ENCODE data around the gene AGBL4. TPM values are rescaled to one million over a fixed set of nuclear protein-coding genes. Genes with fewer than 3 reads are reported as not detected.

The AGBL4 gene
- total RNA-seq, 4 donors from 2014 or later, result not detected

DNA sequence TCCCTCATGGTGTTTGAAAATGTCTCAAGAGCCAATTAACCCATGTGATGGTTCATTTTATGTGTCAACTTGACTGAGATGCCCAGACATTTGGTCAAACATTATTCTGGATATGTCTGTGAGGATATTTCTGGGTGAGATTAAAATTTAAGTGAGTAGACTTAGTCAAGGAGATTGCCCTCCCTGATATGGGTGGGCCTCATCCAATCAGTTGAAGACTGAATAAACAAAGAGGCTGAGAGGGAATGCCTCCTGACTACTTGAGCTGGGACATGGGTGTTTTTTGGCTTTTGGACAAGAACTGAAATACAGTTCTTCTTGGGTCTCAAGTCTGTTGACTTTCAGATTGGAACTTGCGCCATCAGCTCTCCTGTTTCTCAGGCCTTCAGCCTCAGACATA, 1462.3 kb downstream of the AGBL4 start:
- TF ChIP-seq POLR2A (IDR thresholded peaks at IDR 0.05), result no peak
- TF ChIP-seq, protein P1, sequence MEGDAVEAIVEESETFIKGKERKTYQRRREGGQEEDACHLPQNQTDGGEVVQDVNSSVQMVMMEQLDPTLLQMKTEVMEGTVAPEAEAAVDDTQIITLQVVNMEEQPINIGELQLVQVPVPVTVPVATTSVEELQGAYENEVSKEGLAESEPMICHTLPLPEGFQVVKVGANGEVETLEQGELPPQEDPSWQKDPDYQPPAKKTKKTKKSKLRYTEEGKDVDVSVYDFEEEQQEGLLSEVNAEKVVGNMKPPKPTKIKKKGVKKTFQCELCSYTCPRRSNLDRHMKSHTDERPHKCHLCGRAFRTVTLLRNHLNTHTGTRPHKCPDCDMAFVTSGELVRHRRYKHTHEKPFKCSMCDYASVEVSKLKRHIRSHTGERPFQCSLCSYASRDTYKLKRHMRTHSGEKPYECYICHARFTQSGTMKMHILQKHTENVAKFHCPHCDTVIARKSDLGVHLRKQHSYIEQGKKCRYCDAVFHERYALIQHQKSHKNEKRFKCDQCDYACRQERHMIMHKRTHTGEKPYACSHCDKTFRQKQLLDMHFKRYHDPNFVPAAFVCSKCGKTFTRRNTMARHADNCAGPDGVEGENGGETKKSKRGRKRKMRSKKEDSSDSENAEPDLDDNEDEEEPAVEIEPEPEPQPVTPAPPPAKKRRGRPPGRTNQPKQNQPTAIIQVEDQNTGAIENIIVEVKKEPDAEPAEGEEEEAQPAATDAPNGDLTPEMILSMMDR (IDR thresholded peaks at IDR 0.05), result no peak
- DNase-seq, result no peak
- Histone ChIP-seq H3K27ac (no peak overlapping the region), H3K4me1 (no peaks in the 10 kb centered on the region), H3K27me3 (peaks cover 0 to 7% (median 0%) of the 10 kb centered on the region in 4 donors), H3K36me3 (no peaks in the 10 kb centered on the region), H3K4me3 (no peak overlapping the region), H3K9me3 (no peaks in the 10 kb centered on the region)
- 88 to 100% methylated on average over 1 of the region's 1 CpG for WGBS, 2 donors
- intact Hi-C loops (cut with DNase I), result no loop called here

DNA sequence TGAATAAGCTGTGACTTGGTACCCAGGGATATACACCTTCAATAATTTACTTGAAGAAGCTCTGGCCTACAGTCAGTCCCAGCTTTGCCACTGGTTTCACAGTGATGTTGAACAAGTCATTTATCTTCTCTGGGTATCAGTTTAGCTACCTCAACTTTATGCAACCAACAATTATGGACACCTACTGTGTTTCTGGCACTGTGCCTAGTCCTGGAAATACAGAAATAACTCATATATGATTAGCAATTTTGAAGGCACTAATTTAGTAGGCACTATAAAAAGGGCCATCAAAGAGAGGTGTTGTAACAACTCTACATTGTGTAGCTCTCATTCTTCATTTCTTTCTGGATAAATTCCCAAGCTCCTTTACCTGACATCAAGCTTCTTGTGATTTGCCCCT, 1463.2 kb downstream of the AGBL4 start:
- TF ChIP-seq POLR2A (IDR thresholded peaks at IDR 0.05), result no peak
- Histone ChIP-seq H3K27me3 (peaks cover 0 to 7% (median 0%) of the 10 kb centered on the region in 4 donors), H3K27ac (no peak overlapping the region), H3K4me3 (no peak overlapping the region), H3K4me1 (no peaks in the 10 kb centered on the region), H3K9me3 (no peaks in the 10 kb centered on the region), H3K36me3 (no peaks in the 10 kb centered on the region)
- intact Hi-C loops (cut with DNase I), result no loop called here
- DNase-seq, result no peak

DNA sequence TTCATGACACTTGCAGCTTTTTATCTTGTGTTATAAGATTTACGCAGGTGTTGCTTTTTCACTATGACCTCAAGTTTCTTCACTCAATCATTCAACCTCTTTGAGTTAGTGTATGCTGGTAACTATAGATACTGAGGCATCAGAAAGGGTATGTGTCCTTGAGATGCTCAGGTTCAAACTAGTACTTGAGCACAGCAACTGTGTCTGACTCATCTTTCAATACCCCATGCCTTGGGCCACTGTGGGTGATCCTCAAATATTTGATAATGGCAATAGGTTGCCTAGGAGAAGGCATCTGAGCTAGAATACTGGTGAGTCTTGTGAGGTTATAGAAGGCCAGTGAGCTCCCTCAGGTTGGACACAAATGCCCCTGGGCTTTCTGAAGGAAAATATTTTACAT, 1463.6 kb downstream of the AGBL4 start:
- Histone ChIP-seq H3K4me1 (no peaks in the 10 kb centered on the region), H3K27me3 (peaks cover 0 to 7% (median 0%) of the 10 kb centered on the region in 4 donors), H3K36me3 (no peaks in the 10 kb centered on the region), H3K27ac (no peak overlapping the region), H3K9me3 (no peaks in the 10 kb centered on the region), H3K4me3 (no peak overlapping the region)
- intact Hi-C loops (cut with DNase I), result no loop called here
- DNase-seq, result no peak
- no peak for TF ChIP-seq POLR2A (IDR thresholded peaks at IDR 0.05)
- TF ChIP-seq, protein P1 (IDR thresholded peaks at IDR 0.05), result no peak
- 81 to 92% methylated on average over 1 of the region's 1 CpG for WGBS, 2 donors

DNA sequence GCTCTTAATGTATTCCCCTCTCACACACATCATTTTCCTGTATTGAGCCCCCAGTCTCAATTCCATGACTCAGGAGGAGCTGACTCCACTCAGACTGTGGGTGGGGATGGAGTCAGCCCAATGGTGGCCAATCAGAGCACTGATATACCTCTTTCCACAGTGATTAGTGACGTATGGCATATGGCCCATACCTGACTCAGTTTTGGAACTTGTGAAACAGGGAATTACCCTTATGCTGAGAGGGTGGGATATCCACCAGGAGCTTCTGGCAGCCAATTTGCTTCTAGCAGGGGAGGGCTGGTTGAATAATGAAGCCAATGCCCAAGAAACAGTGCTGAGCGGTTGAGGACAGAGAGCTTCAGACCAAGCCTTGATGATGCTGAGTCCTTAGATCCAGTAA, 1465.4 kb downstream of the AGBL4 start:
- Histone ChIP-seq H3K4me3 (no peak overlapping the region), H3K36me3 (no peaks in the 10 kb centered on the region), H3K4me1 (no peaks in the 10 kb centered on the region), H3K27me3 (peaks cover 0 to 7% (median 0%) of the 10 kb centered on the region in 4 donors), H3K9me3 (no peaks in the 10 kb centered on the region), H3K27ac (no peak overlapping the region)
- intact Hi-C loops (cut with DNase I), result no loop called here
- WGBS, 2 donors, result 84 to 89% methylated on average over 2 of the region's 2 CpGs
- no peak for DNase-seq
- TF ChIP-seq, protein P1 (IDR thresholded peaks at IDR 0.05), result no peak

DNA sequence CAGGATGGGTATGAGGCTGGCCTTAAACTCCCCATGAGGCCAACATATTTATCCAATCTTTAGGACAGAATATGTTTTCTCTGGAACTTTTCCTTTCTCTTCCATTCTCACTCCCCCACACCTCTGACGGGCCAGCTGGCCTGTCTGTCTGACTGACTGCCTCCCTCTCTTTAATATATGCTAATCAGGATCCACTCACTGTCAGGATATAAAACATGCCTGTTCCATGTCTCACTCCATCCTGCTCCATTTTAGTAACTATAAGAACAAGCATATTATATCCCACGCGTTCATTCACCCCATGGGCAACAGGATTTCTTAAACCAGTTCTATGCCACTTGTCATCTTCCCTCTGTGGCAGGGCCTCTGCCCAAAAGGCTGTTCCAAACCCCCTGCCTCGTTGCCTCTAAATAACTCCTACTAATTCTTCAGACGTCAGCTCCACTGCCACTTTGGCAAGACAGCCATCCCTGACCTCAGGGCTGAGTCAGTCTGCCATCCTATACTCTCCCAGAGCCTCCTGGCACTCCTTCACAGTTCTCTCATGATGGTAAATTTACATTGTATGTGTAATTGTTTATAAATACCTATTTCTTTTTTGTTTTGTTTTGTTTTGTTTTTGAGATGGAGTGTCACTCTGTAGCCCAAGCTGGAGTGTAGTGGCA, 1467.4 kb downstream of the AGBL4 start:
- no peaks in the 10 kb centered on the region for H3K4me1 ChIP-seq
- no peak overlapping the region for H3K27ac ChIP-seq
- WGBS, 2 donors, result 74 to 78% methylated on average over 5 of the region's 5 CpGs

More for the DNA sequence above, 1467.4 kb downstream of the AGBL4 start:
- Histone ChIP-seq H3K36me3 (no peaks in the 10 kb centered on the region), H3K4me3 (no peak overlapping the region), H3K27me3 (peaks cover 0 to 7% (median 0%) of the 10 kb centered on the region in 4 donors), H3K9me3 (no peaks in the 10 kb centered on the region)
- no peak for DNase-seq
- TF ChIP-seq, protein P1 (IDR thresholded peaks at IDR 0.05), result no peak
- TF ChIP-seq POLR2A (IDR thresholded peaks at IDR 0.05), result no peak
- intact Hi-C loops (cut with DNase I), result no loop called here
